ENCODE results near the gene COL16A1.

DNA sequence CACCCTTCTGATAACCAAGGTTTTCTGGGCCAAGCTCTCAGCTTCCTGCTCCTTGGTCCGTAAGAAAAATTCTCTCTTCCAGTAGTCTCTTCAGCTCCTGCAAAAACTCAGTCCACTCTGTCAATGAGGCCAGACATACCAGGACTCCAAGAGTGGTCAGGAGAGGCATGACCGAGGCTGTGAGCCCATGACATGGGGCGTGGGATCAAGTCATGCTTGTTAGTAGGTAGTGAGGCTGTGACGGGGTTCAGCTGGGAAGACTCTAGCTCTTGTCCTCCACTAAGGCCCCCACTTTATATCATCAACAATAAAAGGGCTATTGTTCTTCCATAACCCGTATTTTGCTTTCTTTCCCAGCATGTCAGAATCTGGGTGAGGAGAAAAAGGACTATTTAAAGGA, 96.5 kb downstream of the COL16A1 start:
- TF ChIP-seq POLR2AphosphoS5 (IDR thresholded peaks at IDR 0.05; ENCODE audit: low read depth, low read length) = no peak
- no peak for TF ChIP-seq TAF1 (IDR thresholded peaks at IDR 0.05; ENCODE audit: low read depth, low read length)
- no peak for TF ChIP-seq POLR2A (IDR thresholded peaks at IDR 0.05; ENCODE audit: low read depth, low read length)
- TF ChIP-seq POU2F2 (IDR thresholded peaks at IDR 0.05; ENCODE audit: low read depth, low read length) = no peak

Measured in GM12891 (cell line).